Stimulated activated CD8-positive, alpha-beta memory T cell treated with anti-CD3 and anti-CD28 coated beads, Interleukin-15, amount 100 ng/mL, for 1 hour (primary cell): ENCODE data around the gene ZNF48.
A peak's percentile ranks its signal among the peaks of the same experiment; 100 is the strongest.

ENCODE experiments used
- DNase-seq: peaks from one replicate; pipeline ENCODE4 v3.0.0-alpha.2; 2020; ENCODE audit warnings: low read depth

ZNF48 gene

GRCh38 chr16:30444231-30445148, 49.3 kb downstream of the ZNF48 start:
- DNase-seq, result no peak

DNA sequence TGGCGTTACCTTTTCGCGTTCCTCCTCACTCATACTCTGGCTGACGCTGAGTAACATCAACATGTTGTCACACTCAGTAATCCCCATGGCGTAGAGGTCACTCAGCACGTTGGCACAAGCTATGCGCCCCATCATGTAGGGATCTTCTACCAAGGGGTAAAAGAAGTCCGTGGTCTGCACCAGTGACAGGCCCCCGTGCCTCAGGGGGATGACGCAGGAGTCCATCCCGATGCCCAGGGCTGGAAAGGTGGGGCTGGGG, 49.9 kb downstream of the ZNF48 start:
- DNase-seq, result no peak

DNA sequence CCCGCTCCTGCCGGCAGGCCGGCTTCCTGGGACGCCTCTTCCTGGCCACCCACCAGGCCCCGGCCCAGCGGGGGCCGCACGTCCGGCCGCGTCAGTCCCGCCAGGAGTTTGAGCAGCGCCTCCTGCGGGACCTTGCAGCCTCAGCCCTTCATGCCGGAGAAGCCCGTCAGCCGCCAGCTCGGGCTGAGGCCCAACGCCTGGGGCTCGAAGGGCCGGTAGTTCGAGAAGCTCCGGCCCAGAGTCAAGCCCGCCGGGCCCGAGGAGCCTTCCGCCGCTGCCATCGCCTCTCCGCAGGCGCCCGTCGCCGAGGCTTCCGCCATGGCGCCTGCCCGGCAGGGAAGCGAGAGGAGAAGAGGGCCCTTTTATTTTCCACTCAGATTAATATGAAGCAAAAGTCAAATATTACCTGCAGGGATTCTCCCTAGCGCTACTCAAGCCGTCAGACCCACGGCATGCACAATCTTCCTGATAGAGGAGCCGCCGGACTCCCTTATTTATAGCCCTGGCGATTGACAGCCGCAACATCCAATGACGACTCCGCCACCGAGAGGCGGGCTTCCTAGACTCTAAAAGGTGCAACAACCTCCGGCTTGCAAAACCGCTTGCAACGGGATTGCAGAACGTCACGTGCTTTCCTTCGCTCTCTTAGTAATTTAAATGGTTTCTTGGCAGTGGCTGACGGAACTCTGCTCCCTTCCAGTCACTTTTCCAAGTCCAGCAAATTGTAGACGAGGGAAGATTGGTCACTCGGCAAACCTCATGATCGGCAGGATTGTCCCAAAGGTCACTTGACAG, 50.4 kb downstream of the ZNF48 start, which contains the start of gene SEPHS2:
SEPHS2 (minus strand) TSS at position 467 of the 795 bp plus-strand sequence; CDS start at position 320, 147 bp downstream.
- DNase-seq, result peak; percentile 94

GRCh38 chr16:30446203-30446595, 51.0 kb downstream of the ZNF48 start:
- no peak for DNase-seq

- DNase-seq, result no peak
These were observed 52.4 kb downstream of the ZNF48 start for GRCh38 chr16:30447512-30448226.

DNA sequence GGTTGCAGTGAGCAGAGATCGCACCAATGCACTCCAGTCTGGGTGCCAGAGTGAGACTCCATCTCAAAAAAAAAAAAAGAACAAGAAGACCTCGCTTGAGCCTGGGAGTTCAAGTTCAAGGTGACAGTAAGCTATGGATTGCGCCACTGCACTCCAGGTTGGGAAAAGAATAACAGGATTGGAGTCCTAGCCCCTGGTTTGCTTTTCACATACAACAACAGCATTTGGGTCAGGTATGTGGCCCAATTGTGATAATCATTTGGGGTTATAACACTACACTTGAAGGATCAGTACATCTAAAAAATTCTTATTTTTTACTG, 53.9 kb downstream of the ZNF48 start:
- DNase-seq, result no peak
